H1 (cell line): ENCODE data around the gene SPINT1.

Experiments
- CREB1 ChIP-seq: IDR thresholded peaks from 2 replicates; pipeline ENCODE4 v1.6.1; 2012; ENCODE audit warnings: inconsistent platforms
- CTCF ChIP-seq, 3 experiments: IDR thresholded peaks; 1 replicate in 2 of 3; 2 replicates in 1 of 3; pipeline versions ENCODE4 v1.5.1 to v1.6.1; 2011; ENCODE audit warnings: low read length in 3 of 3, mild to moderate bottlenecking in 3 of 3, inconsistent platforms in 2 of 3, low read depth in 1 of 3, moderate library complexity in 1 of 3; ENCODE audit not compliant: insufficient read depth in 1 of 3; ENCODE audit errors: control extremely low read depth in 1 of 3
- EP300 ChIP-seq, 2 experiments: IDR thresholded peaks; 1 replicate in 1 of 2; 2 replicates in 1 of 2; pipeline ENCODE4 v1.6.1; 2011 to 2012; ENCODE audit warnings: low read depth in 2 of 2, low read length in 2 of 2, mild to moderate bottlenecking in 2 of 2, borderline replicate concordance in 1 of 2, inconsistent platforms in 1 of 2, moderate library complexity in 1 of 2
- EZH2 ChIP-seq: fragments of 200-600 bp; sonication (generic); IDR thresholded peaks from 2 replicates; pipeline ENCODE4 v1.7.1; 2012; ENCODE audit warnings: low read depth, mild to moderate bottlenecking, moderate library complexity, low read length, inconsistent platforms; ENCODE audit not compliant: severe bottlenecking
- HDAC2 ChIP-seq, 2 experiments: fragments of 300-600 bp in 1 of 2; sonication (generic) in 1 of 2; IDR thresholded peaks; 2 replicates each; pipeline ENCODE4 v1.6.1; 2011 to 2012; ENCODE audit warnings: low read depth in 2 of 2, low read length in 2 of 2, mild to moderate bottlenecking in 2 of 2, moderate library complexity in 2 of 2, borderline replicate concordance in 1 of 2, inconsistent platforms in 1 of 2
- HDAC6 ChIP-seq: IDR thresholded peaks from one replicate; pipeline ENCODE4 v1.7.1; 2012; ENCODE audit warnings: low read depth, mild to moderate bottlenecking, inconsistent platforms, low read length, moderate library complexity
- MAFK ChIP-seq: IDR thresholded peaks from 2 replicates; pipeline ENCODE4 v1.6.1; 2012; ENCODE audit warnings: low read depth, mild to moderate bottlenecking, improper control_type of control experiment, low read length
- NRF1 ChIP-seq: IDR thresholded peaks from 2 replicates; pipeline ENCODE4 v1.6.1; 2011; ENCODE audit warnings: mild to moderate bottlenecking, low read depth, low read length, improper control_type of control experiment
- RAD21 ChIP-seq, 2 experiments: IDR thresholded peaks in 1 of 2; conservative IDR thresholded peaks in 1 of 2; 2 replicates each; pipeline ENCODE4 v1.6.1; 2011; ENCODE audit warnings: low read depth in 2 of 2, low read length in 2 of 2, improper control_type of control experiment in 1 of 2, inconsistent platforms in 1 of 2, mild to moderate bottlenecking in 1 of 2, moderate library complexity in 1 of 2
- YY1 ChIP-seq: IDR thresholded peaks from 2 replicates; pipeline ENCODE4 v1.6.1; 2011; ENCODE audit warnings: low read depth, mild to moderate bottlenecking, low read length

GRCh38 chr15:40808861-40809450, 34.9 kb upstream of the SPINT1 start:
- no peak for TF ChIP-seq EZH2
- no peak for TF ChIP-seq YY1
- TF ChIP-seq HDAC2 (IDR thresholded peaks at IDR 0.05; ENCODE audit: borderline replicate concordance in 1 of 2, low read depth in 2 of 2, low read length in 2 of 2), result no peak
- no peak for TF ChIP-seq CTCF (IDR thresholded peaks at IDR 0.05; ENCODE audit: control extremely low read depth in 1 of 3, insufficient read depth in 1 of 3, low read depth in 1 of 3, low read length in 3 of 3)
- TF ChIP-seq EP300 (IDR thresholded peaks at IDR 0.05; ENCODE audit: borderline replicate concordance in 1 of 2, low read depth in 2 of 2, low read length in 2 of 2), result no peak
- no peak for TF ChIP-seq RAD21 (IDR thresholded peaks at IDR 0.05 in 1 of 2, conservative IDR thresholded peaks at IDR 0.05 in 1 of 2; ENCODE audit: low read depth in 2 of 2, low read length in 2 of 2)
- no peak for TF ChIP-seq MAFK
- TF ChIP-seq CREB1, result no peak
- no peak for TF ChIP-seq HDAC6
- TF ChIP-seq NRF1, result no peak
